ENCODE measurements around the gene TPO. TPM values are rescaled to one million over a fixed set of nuclear protein-coding genes. Genes with fewer than 3 reads are reported as not detected.

The TPO gene
- total RNA-seq, 1 experiment from 2014 or later: not detected

- no peak overlapping the region for H3K27ac ChIP-seq (ENCODE audit: insufficient read length, low read depth, low read length)
- no peak overlapping the region for H3K27ac Mint-ChIP-seq
- no peak overlapping the region for H2AFZ ChIP-seq (ENCODE audit: low read length)
- H2BK20ac ChIP-seq (ENCODE audit: low read depth, low read length, poor library complexity, severe bottlenecking): no peak overlapping the region
- no peak overlapping the region for H3K4me3 Mint-ChIP-seq
- DNase-seq: no peak
- H3K14ac ChIP-seq (ENCODE audit: insufficient read depth, low read length): no peak overlapping the region
- H2BK12ac ChIP-seq (ENCODE audit: insufficient read length, low read depth, low read length): no peak overlapping the region
- H3K4ac ChIP-seq (ENCODE audit: low read depth, low read length): no peak overlapping the region
- no peak overlapping the region for H2BK15ac ChIP-seq (ENCODE audit: low read depth, low read length)
- H3K56ac ChIP-seq (ENCODE audit: insufficient read length, low read depth, low read length): no peak overlapping the region
- peaks cover 2% of the 10 kb centered on the region for H3K23me2 ChIP-seq (ENCODE audit: insufficient read length, low read depth, low read length, poor library complexity, severe bottlenecking)
- H4K5ac ChIP-seq (ENCODE audit: insufficient read length, low read depth, low read length): no peak overlapping the region
- WGBS (ENCODE audit: extremely low coverage, insufficient read length, low lambda C conversion rate): no CpG with 5 or more reads among the region's 7 CpGs
- H2AK5ac ChIP-seq (ENCODE audit: insufficient read length, low read length): no peak overlapping the region
- peaks cover 3 to 8% of the 10 kb centered on the region in 2 experiments; a peak in 4 of 5 replicates for H3K9me3 Mint-ChIP-seq
- no peaks in the 10 kb centered on the region for H4K20me1 ChIP-seq (ENCODE audit: control insufficient read depth, insufficient read depth, insufficient read length)
- no peak overlapping the region for H3K9ac ChIP-seq (ENCODE audit: extremely low read depth, insufficient read length, low read length)
- no peak overlapping the region for H3K18ac ChIP-seq (ENCODE audit: insufficient read length, low read depth, low read length)
- H3T11ph ChIP-seq (ENCODE audit: low read length): no peak overlapping the region
- H3K36me3 Mint-ChIP-seq (ENCODE audit: insufficient read depth in 1 of 3, low read depth in 3 of 3): 0 out of 7 replicates have a peak, but pooled peaks cover 0 to 6% (median 0%) of the 10 kb centered on the region in 3 experiments
- no peak overlapping the region for H3K23ac ChIP-seq (ENCODE audit: insufficient read length, low read depth, low read length)
- H3K79me1 ChIP-seq (ENCODE audit: insufficient read depth, low read depth, low read length, poor library complexity, severe bottlenecking): no peaks in the 10 kb centered on the region
- no peak overlapping the region for H2BK5ac ChIP-seq (ENCODE audit: insufficient read length, low read length)
- TF ChIP-seq CTCF (conservative IDR thresholded peaks at IDR 0.05): no peak
- no peaks in the 10 kb centered on the region for H3K4me1 ChIP-seq (ENCODE audit: insufficient read depth, low read length)
- H2BK120ac ChIP-seq (ENCODE audit: low read depth, low read length, poor library complexity, severe bottlenecking): no peak overlapping the region
- H3K4me1 Mint-ChIP-seq: peaks cover 5% of the 10 kb centered on the region in 2 experiments; a peak in 3 of 4 replicates
- no peaks in the 10 kb centered on the region for H3K79me2 ChIP-seq (ENCODE audit: insufficient read depth, low read length)
- H3K27me3 ChIP-seq (ENCODE audit: insufficient read depth, low read length): no peaks in the 10 kb centered on the region
- no peak overlapping the region for H3K4me2 ChIP-seq (ENCODE audit: insufficient read depth, insufficient read length, low read length)
- H3K9me3 ChIP-seq (ENCODE audit: control insufficient read depth, low read depth, low read length): no peaks in the 10 kb centered on the region
- H4K91ac ChIP-seq (ENCODE audit: insufficient read length, low read depth, low read length): no peak overlapping the region
- H3K27me3 Mint-ChIP-seq (ENCODE audit: low read depth): peaks cover 5% of the 10 kb centered on the region
- no peak overlapping the region for H4K8ac ChIP-seq (replicated peaks; ENCODE audit: insufficient read length, low read depth, low read length)
These were observed 46.5 kb downstream of the TPO start for GRCh38 chr2:1459727-1460126.

All from H9 (cell line).